ENCODE measurements around the gene TMEM156. TPM values are rescaled to one million over a fixed set of nuclear protein-coding genes. Genes with fewer than 3 reads are reported as not detected.

TMEM156 gene
- total RNA-seq, 1 donor from 2014 or later = 29.4 TPM

GRCh38 chr4:38921151-38921550 is 111.1 kb downstream of the TMEM156 start:
- Mint-ChIP-seq H3K27me3 (ENCODE audit: insufficient read depth) (no peaks in the 10 kb centered on the region), H3K4me1 (ENCODE audit: low read depth) (peaks cover 13% of the 10 kb centered on the region), H3K36me3 (ENCODE audit: low read depth) (no peaks in the 10 kb centered on the region), H3K9me3 (peaks cover 3% of the 10 kb centered on the region), H3K4me3 (no peak overlapping the region), H3K27ac (no peak overlapping the region)
- DNase-seq (ENCODE audit: low spot score) = no peak
- intact Hi-C loops (cut with micrococcal nuclease) = no loop called here

GRCh38 chr4:38920677-38921076 is 111.5 kb downstream of the TMEM156 start:
- no peaks in the 10 kb centered on the region for H3K36me3 Mint-ChIP-seq (ENCODE audit: low read depth)
- no peak overlapping the region for H3K27ac Mint-ChIP-seq
- H3K4me3 Mint-ChIP-seq = no peak overlapping the region
- intact Hi-C loops (cut with micrococcal nuclease) = no loop called here
- peaks cover 13% of the 10 kb centered on the region for H3K4me1 Mint-ChIP-seq (ENCODE audit: low read depth)
- no peak for DNase-seq (ENCODE audit: low spot score)
- no peaks in the 10 kb centered on the region for H3K27me3 Mint-ChIP-seq (ENCODE audit: insufficient read depth)
- H3K9me3 Mint-ChIP-seq = peaks cover 7% of the 10 kb centered on the region

- Mint-ChIP-seq H3K27me3 (ENCODE audit: insufficient read depth) (no peaks in the 10 kb centered on the region), H3K27ac (no peak overlapping the region), H3K4me3 (no peak overlapping the region), H3K36me3 (ENCODE audit: low read depth) (no peaks in the 10 kb centered on the region), H3K4me1 (ENCODE audit: low read depth) (peaks cover 16% of the 10 kb centered on the region), H3K9me3 (peaks cover 7% of the 10 kb centered on the region)
- no peak for DNase-seq (ENCODE audit: low spot score)
- intact Hi-C loops (cut with micrococcal nuclease) = no loop called here
Observed at GRCh38 chr4:38920186-38920585, 112.0 kb downstream of the TMEM156 start.

GRCh38 chr4:38919494-38919893 is 112.7 kb downstream of the TMEM156 start:
- intact Hi-C loops (cut with micrococcal nuclease) = no loop called here
- Mint-ChIP-seq H3K27me3 (ENCODE audit: insufficient read depth) (no peaks in the 10 kb centered on the region), H3K9me3 (peaks cover 7% of the 10 kb centered on the region), H3K36me3 (ENCODE audit: low read depth) (no peaks in the 10 kb centered on the region), H3K4me1 (ENCODE audit: low read depth) (peaks cover 23% of the 10 kb centered on the region), H3K4me3 (no peak overlapping the region), H3K27ac (no peak overlapping the region)
- no peak for DNase-seq (ENCODE audit: low spot score)

- Mint-ChIP-seq H3K36me3 (ENCODE audit: low read depth) (no peaks in the 10 kb centered on the region), H3K9me3 (peaks cover 7% of the 10 kb centered on the region), H3K27ac (no peak overlapping the region), H3K4me3 (no peak overlapping the region), H3K27me3 (ENCODE audit: insufficient read depth) (no peaks in the 10 kb centered on the region), H3K4me1 (ENCODE audit: low read depth) (peaks cover 17% of the 10 kb centered on the region)
- intact Hi-C loops (cut with micrococcal nuclease) = no loop called here
- DNase-seq (ENCODE audit: low spot score) = no peak
Observed at GRCh38 chr4:38917481-38918025, 114.7 kb downstream of the TMEM156 start.

Other genes starting within 250 kb of the TMEM156 start
- not detected in 2 replicates for gene TLR10, start 249.4 kb downstream of the TMEM156 start, total RNA-seq
- 1.9 and 2.7 TPM in 2 replicates for gene TLR1, start 227.6 kb downstream of the TMEM156 start, total RNA-seq
- 1.3 and 1.7 TPM in 2 replicates for gene TLR6, start 175.6 kb downstream of the TMEM156 start, total RNA-seq
- gene FAM114A1, start 164.6 kb downstream of the TMEM156 start, total RNA-seq = 0.22 and 0.49 TPM in 2 replicates
- 45.0 and 46.3 TPM in 2 replicates for gene KLHL5, start 29.8 kb upstream of the TMEM156 start, total RNA-seq
- 12.6 and 13.7 TPM in 2 replicates for gene WDR19, start 150.1 kb upstream of the TMEM156 start, total RNA-seq